Mucosa of stomach (tissue), 1 donor: ENCODE results near the gene BCCIP.

ENCODE experiments used
- H3K27me3 ChIP-seq: one replicate; pipeline ENCODE4 v1.7.0; 2013; ENCODE audit warnings: mild to moderate bottlenecking, low read length; ENCODE audit not compliant: control insufficient read depth, insufficient read depth
- H3K36me3 ChIP-seq: one replicate; pipeline ENCODE4 v1.7.0; 2013; ENCODE audit warnings: low read length; ENCODE audit not compliant: control insufficient read depth, insufficient read depth
- H3K4me1 ChIP-seq: one replicate; pipeline ENCODE4 v1.7.0; 2013; ENCODE audit warnings: mild to moderate bottlenecking, low read length; ENCODE audit not compliant: control insufficient read depth, insufficient read depth
- H3K4me3 ChIP-seq: one replicate; pipeline ENCODE4 v1.7.0; 2013; ENCODE audit warnings: low read length
- H3K9ac ChIP-seq: one replicate; pipeline ENCODE4 v1.7.0; 2013; ENCODE audit warnings: mild to moderate bottlenecking, low read length, moderate library complexity
- H3K9me3 ChIP-seq: one replicate; pipeline ENCODE4 v1.7.0; 2013; ENCODE audit warnings: mild to moderate bottlenecking, low read length, moderate library complexity; ENCODE audit not compliant: control insufficient read depth
- donor health status: Pancreatic carcinoma.

BCCIP gene

GRCh38 chr10:125850766-125851731 lies 27.7 kb downstream of the BCCIP start:
- Histone ChIP-seq H3K4me3 (no peak overlapping the region), H3K4me1 (no peaks in the 10 kb centered on the region), H3K9ac (no peak overlapping the region), H3K9me3 (no peaks in the 10 kb centered on the region), H3K36me3 (peaks cover 6% of the 10 kb centered on the region), H3K27me3 (no peaks in the 10 kb centered on the region)

GRCh38 chr10:125852487-125852886 lies 29.1 kb downstream of the BCCIP start:
- Histone ChIP-seq H3K4me1 (no peaks in the 10 kb centered on the region), H3K36me3 (peaks cover 6% of the 10 kb centered on the region), H3K4me3 (no peak overlapping the region), H3K9ac (no peak overlapping the region), H3K9me3 (no peaks in the 10 kb centered on the region), H3K27me3 (no peaks in the 10 kb centered on the region)

GRCh38 chr10:125857185-125857760 lies 33.9 kb downstream of the BCCIP start:
- Histone ChIP-seq H3K36me3 (no peaks in the 10 kb centered on the region), H3K9me3 (no peaks in the 10 kb centered on the region), H3K9ac (no peak overlapping the region), H3K27me3 (no peaks in the 10 kb centered on the region), H3K4me1 (peaks cover 16% of the 10 kb centered on the region), H3K4me3 (no peak overlapping the region)

GRCh38 chr10:125859128-125859817 lies 35.9 kb downstream of the BCCIP start:
- Histone ChIP-seq H3K9me3 (no peaks in the 10 kb centered on the region), H3K4me3 (no peak overlapping the region), H3K4me1 (peaks cover 16% of the 10 kb centered on the region), H3K9ac (peak overlapping the region; percentile 24), H3K36me3 (no peaks in the 10 kb centered on the region), H3K27me3 (no peaks in the 10 kb centered on the region)

- Histone ChIP-seq H3K36me3 (peaks cover 13% of the 10 kb centered on the region), H3K4me1 (peaks cover 6% of the 10 kb centered on the region), H3K9me3 (no peaks in the 10 kb centered on the region), H3K4me3 (no peak overlapping the region), H3K27me3 (no peaks in the 10 kb centered on the region), H3K9ac (no peak overlapping the region)
Measured at GRCh38 chr10:125865120-125865519, 41.8 kb downstream of the BCCIP start.

- Histone ChIP-seq H3K4me1 (peaks cover 5% of the 10 kb centered on the region), H3K9me3 (no peaks in the 10 kb centered on the region), H3K27me3 (no peaks in the 10 kb centered on the region), H3K9ac (no peak overlapping the region), H3K4me3 (no peak overlapping the region), H3K36me3 (peaks cover 13% of the 10 kb centered on the region)
Measured at GRCh38 chr10:125866421-125867029, 43.2 kb downstream of the BCCIP start.

GRCh38 chr10:125868372-125868975 lies 45.1 kb downstream of the BCCIP start:
- Histone ChIP-seq H3K9me3 (no peaks in the 10 kb centered on the region), H3K9ac (no peak overlapping the region), H3K4me3 (no peak overlapping the region), H3K27me3 (no peaks in the 10 kb centered on the region), H3K36me3 (peaks cover 13% of the 10 kb centered on the region), H3K4me1 (peaks cover 5% of the 10 kb centered on the region)

GRCh38 chr10:125871338-125871737 lies 48.0 kb downstream of the BCCIP start:
- H3K36me3 ChIP-seq = peaks cover 4% of the 10 kb centered on the region
- no peaks in the 10 kb centered on the region for H3K27me3 ChIP-seq
- H3K9me3 ChIP-seq = no peaks in the 10 kb centered on the region
- no peak overlapping the region for H3K4me3 ChIP-seq
- peaks cover 5% of the 10 kb centered on the region for H3K4me1 ChIP-seq
- H3K9ac ChIP-seq = no peak overlapping the region

- Histone ChIP-seq H3K4me1 (peaks cover 4% of the 10 kb centered on the region), H3K9ac (no peak overlapping the region), H3K4me3 (no peak overlapping the region), H3K9me3 (no peaks in the 10 kb centered on the region), H3K27me3 (no peaks in the 10 kb centered on the region), H3K36me3 (no peaks in the 10 kb centered on the region)
Measured at GRCh38 chr10:125878957-125879835, 55.9 kb downstream of the BCCIP start.

- Histone ChIP-seq H3K9me3 (no peaks in the 10 kb centered on the region), H3K4me1 (peaks cover 4% of the 10 kb centered on the region), H3K4me3 (no peak overlapping the region), H3K27me3 (no peaks in the 10 kb centered on the region), H3K36me3 (no peaks in the 10 kb centered on the region), H3K9ac (no peak overlapping the region)
Measured at GRCh38 chr10:125880719-125881118, 57.4 kb downstream of the BCCIP start.

- peaks cover 4% of the 10 kb centered on the region for H3K4me1 ChIP-seq
- H3K27me3 ChIP-seq = no peaks in the 10 kb centered on the region
- H3K9ac ChIP-seq = no peak within 1 kb of the TSS
- H3K9me3 ChIP-seq = no peaks in the 10 kb centered on the region
- H3K4me3 ChIP-seq = no peak within 1 kb of the TSS
- H3K36me3 ChIP-seq = no peaks in the 10 kb centered on the region
Measured at GRCh38 chr10:125881192-125881591, 57.8 kb downstream of the BCCIP start, which contains the start of gene DHX32. Gene DHX32, minus strand, starts transcription at chr10:125881292. Its CDS starts 468 bp downstream, at chr10:125880824.
